Activated CD4-positive, alpha-beta T cell treated with anti-CD3 and anti-CD28 coated beads, Interleukin-2, amount 50 U/mL, for 1 hour (primary cell): ENCODE results near the gene GRM4.
"Not testable (repeated sequence)": the region's sequence is repeated elsewhere in the genome, so short reads cannot be mapped to it uniquely, and the experiment has no call there.

ENCODE experiments used
- DNase-seq: peaks from one replicate; pipeline ENCODE4 v3.0.0-alpha.2; 2020

GRM4 gene

DNA sequence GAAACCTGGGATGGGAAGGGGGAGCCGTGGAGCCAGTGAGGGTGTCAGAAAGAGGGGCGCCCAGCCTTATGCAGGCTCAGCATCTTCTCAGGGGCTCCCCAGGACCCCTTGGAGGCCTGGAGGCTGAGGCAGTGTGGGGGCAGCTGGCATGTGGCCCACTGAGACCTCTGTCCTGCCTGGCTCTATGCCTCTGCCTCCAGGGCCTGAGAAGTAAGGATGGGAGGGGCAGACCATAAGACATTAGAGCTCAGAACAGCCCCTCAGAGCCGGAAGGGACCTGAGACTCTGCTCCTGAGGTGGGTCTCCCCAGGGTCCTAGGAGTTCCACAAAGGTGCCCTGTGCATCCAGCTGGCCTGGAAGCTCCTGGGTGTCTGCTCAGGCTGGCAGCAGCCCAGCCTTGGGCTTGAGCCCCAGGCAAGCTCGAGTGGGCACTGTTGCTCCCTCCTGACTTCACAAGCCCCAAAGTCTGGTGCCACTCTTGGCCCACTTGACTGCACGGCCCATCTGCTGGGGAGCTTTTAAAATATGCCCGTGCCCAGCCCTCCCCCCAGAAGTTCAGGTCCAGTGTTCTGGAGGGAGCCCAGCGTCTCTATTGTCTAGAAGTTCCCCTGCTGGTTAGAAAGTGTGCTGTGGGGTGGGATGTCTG lies 126.8 kb downstream of the GRM4 start:
- no peak for DNase-seq

DNA sequence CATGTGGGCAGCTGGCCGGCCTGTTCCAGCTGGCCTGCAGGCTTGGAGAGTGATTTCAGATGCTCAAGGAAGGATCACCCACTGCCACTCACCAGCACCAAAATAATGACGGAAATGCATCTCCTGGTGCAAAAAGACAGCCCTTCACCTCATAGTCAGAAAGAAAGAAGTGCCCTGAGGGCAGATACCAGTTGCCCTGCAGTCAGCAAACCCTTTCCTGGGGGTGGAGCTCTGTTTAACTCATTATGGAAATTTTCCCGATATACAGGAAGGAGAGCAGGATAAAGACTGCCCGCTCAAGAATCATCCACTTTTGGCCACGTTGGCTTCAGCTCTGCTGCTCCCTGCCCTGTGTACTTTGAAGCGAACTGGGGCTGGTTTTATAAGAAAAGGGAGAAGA lies 127.9 kb downstream of the GRM4 start:
- no peak for DNase-seq

DNA sequence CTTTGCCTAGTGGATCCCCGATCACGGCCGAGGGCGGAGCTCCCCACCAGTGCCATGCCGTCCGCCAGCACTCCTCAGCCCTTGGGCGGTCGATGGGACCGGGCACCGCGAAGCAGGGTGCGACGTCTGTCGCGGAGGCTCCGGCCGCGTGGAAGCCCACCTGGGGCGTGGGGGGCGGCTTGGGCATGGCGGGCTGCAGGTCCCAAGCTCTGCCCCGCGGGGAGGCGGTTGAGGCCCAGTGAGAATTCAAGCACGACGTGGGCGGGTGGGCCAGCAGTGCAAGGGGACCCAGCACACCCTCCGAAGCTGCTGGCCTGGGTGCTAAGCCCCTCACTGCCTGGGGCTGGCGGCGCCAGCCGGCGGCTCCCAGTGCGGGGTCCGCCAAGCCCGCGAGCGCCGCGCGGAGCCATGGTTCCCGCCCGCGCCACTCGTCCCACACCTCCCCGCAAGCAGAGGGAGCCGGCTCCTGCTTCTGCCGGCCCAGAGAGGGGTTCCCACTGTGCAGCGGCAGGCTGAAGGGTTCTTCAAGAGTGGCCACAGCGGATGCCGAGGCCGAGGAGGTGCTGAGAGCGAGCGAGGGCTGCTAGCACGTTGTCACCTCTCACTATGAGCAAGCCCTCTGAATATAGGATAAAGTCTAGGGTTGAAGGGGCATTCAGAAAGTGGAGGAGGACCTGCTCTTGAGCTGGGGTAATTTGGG lies 128.6 kb downstream of the GRM4 start:
- DNase-seq: no peak

DNA sequence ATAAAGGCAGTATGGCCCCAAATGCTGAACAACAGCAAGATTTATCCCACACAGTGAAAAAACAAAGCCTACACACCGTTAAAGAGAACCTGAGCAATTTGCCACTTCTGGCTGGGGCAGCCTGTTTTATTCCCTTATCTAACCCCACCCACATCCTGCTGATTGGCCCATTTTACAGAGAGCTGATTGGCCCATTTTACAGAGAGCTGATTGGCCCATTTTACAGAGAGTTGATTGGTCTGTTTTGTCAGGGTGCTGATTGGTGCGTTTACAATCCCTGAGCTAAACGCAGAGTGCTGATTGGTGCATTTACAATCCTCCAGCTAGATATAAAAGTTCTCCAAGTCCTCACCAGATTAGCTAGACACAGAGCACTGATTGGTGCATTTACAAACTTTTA lies 129.3 kb downstream of the GRM4 start:
- not testable (repeated sequence) for DNase-seq

DNA sequence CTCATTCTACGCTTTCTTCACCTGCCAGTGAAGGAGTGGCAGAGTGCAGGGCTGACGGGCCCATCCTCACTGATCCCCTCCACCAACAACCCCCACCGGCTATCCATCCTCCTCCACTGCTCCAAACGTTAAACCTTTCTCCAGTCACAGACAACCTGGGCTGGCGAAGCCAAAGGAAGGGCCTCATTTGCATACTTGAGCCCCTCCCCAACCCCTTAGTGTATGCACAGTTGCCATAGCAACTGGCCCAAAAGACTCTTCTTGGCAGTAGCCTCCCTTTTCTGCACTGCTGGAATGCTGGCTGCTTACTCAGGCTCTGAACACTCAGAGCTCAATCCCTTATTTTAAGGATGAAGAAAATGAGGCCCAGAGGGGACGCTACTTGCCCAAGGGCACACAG lies 130.3 kb downstream of the GRM4 start:
- no peak for DNase-seq

DNA sequence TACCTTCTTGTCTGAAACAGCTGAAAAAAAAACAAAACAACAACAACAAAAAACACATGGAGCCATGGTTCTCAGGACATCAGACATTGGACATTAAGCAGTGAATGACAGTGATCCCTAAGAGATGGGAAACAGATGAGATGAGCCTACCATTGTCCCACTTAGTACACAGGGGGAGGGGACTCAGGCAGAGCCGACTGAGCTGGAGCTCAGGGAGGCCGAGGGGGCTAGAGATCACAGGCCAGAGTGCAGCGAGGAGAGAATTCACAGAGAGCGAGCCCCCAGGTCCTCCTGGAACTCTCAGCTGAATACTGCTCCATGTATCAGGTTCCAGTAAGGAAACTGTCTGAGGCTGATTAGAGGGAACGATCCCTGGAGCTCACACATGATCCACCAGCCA lies 134.6 kb downstream of the GRM4 start:
- DNase-seq: no peak

DNA sequence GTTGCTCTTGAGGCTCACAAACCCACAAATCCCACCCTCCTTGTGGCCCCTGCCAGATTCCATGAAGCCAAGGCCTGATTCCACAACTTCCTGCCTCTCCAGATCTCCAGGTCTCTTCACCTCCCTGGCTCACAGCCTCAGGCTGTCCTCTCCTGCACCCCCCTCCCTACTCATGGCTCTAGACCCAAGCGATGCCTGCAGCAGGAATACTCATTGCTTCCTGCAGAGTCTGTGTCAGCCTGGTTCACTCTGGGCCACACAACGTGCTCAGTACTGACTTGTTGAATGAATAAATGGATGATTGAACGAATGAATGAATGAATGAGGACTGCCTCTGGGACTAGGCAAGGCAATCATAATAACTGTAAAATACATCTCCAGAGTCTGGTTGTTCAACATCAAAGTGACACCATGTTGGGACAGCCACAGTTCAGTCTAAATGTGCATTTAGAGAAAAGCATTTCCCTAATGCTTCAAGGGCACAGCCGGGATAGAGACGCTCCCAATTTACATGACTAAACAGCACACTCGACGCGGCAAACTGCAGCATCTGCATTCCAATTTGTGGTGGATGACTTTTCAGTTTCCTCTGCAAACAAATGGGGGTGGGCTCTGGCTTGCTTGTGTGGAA lies 139.9 kb downstream of the GRM4 start:
- no peak for DNase-seq

DNA sequence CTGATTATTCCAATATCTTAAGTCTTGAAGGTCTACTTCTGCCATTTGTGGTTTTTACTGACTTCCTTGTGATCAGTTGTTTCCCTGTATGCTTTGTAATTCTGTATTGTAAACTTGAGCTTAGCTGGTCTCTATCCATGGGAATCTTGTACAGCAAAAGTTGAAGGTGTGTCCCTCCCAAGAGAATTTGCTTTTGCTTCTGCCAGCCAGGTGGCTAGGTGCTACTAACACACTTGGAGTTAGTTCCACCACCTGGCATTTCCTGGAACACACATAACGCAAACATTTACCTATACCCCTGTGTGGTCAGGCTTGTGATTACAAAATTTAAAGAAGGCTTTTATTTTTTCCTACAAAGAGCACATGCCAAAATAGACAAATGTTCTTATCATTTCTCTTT lies 141.2 kb downstream of the GRM4 start:
- no peak for DNase-seq

DNA sequence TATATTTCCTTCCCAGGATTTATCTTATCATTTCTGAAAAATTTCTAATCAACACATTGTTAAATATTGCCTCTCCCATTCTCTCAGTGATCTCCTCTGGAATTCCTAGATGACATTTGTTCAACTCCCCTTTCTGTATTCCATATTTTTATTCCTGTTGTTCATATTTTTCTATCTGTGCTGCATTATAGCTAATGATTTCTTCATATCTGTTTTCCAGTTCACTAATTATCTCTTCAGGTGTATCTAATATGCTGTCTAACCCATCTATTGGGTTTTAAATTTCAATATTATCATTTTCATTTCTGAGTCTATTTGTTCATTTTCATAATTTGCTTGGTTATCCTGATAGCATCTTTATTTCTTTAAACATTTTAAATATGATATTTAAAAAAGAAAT lies 141.9 kb downstream of the GRM4 start:
- DNase-seq: no peak

DNA sequence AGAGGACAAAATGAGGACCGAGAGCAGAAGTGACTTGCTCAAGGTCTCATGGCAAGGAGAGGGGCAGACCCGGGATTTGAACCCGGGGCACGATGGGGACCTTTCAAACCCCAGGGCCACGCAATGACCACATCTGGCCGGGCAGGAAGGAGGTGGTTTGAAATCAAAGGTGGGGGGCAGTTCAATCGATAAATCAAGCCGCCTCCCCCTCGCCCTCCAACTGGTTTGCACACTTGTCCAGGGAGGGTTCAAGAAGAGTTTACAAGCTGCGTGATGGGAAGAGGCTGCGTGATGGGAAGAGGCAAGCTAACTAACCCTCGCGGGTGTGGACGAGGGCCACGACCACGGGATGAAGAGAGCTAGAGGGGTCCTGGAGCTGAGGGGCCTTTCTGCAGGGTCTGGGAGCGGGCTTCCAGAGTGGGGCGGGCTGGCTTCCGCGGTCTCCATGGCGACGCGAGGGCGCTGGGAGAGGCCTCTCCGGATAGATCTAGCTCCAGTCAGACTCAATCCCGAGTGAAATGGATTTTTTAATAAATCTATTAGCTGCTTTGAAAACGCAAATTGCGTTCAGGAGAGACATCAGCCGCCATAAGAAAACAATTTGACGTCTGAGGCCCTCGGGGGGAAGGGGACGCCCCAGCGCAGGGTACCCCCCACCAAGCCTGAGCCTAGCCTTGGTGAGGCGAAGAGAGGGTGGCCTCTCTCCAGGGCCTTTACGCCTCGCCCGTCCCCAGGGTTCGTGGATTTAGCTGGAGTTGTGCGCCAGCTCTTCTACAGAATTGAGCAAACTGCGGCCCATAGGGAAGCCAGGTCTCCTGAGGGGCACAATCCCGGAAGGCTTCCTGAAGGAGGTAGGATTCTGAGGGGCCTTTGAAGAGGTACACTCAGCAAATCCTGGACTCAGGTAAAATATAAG lies 143.9 kb downstream of the GRM4 start:
- no peak for DNase-seq

DNA sequence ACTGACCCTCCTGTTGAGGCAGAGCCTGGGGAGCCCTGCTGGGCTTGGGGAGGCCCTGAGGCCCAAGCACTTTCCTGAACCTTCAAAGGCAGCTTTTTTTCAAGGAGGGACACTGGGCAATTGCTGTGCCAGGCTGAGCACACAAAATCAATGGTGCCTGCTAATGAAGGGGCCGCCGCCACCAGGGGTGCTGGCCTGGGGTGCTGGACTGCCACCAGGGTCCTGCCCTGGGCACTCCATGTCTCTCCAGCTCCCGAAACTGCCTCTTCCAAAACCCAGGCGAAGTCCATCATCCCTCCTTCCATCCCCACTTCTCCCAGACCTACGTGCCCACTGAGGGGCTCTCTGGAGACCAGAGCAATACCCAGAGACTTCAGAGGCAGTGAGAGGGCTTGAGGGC lies 145.6 kb downstream of the GRM4 start:
- DNase-seq: no peak

DNA sequence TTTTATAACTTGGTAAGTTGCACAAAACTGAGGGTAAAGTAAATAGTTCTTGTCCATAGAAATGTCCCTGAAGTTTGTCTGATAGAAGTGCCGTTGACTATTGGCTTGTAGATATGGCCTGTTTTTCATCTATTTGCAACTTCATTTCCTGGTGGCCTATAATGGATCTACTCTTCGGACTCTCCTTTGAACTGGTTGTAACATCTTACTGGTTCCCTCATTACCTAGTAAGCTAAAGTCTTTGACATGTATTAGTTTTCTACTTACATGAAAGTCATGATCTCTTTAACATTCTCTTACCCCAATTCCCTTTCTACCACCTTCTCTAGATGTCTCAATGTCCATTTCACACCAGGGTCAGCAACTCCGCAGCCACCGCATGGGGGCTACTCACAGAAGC lies 146.3 kb downstream of the GRM4 start:
- no peak for DNase-seq

DNA sequence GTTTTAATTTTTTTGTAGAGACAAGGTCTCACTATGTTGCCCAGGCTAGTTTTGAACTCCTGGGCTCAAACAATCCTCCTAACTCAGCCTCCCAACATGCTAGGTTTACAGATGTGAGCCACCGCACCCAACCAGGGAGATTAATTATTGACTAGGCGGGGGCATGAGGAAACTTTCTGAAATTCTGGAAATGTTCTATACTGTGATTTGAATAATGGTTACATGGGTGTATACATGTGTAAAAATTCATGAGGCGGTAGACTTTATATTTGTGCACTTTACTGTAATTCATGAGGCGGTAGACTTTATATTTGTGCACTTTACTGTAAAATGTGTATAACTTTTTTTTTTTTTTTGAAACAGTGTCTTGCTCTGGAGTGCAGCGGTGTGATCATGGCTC lies 147.2 kb downstream of the GRM4 start:
- no peak for DNase-seq

DNA sequence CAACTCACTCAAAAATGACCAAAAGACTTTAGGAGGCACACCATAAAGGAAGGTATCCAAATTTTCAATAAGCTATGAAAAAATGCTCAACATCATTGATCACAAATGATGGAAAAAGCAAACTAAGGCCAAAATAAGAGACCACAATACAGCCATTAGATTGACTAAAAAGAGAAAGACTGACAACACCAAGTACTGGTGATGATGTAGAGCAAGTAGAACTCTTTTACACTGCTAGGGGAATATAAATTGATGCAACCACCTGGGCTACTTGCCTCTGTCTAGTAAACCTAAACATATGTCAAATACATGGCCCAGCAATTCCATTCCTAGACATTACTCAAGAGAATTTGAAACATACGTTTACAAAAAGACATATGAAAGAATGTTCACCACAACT lies 148.6 kb downstream of the GRM4 start:
- DNase-seq: no peak

DNA sequence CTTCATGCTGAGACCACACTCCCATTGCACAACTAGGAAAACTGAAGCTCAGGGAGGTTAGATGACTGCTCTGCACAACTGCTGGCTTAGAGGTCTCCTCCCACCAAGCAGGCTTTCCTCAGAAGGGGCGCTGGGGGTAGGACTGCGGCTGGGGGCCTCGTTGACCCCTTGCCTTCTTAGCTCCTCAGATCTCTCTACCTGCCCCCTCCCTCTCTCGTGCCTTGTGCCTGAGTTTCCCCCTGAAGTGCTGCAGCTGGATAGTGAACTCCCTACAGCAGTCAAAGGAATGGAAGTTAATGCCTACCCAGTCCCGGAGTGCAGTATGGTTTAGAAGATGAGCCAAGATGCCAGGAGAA lies 149.8 kb downstream of the GRM4 start:
- no peak for DNase-seq

DNA sequence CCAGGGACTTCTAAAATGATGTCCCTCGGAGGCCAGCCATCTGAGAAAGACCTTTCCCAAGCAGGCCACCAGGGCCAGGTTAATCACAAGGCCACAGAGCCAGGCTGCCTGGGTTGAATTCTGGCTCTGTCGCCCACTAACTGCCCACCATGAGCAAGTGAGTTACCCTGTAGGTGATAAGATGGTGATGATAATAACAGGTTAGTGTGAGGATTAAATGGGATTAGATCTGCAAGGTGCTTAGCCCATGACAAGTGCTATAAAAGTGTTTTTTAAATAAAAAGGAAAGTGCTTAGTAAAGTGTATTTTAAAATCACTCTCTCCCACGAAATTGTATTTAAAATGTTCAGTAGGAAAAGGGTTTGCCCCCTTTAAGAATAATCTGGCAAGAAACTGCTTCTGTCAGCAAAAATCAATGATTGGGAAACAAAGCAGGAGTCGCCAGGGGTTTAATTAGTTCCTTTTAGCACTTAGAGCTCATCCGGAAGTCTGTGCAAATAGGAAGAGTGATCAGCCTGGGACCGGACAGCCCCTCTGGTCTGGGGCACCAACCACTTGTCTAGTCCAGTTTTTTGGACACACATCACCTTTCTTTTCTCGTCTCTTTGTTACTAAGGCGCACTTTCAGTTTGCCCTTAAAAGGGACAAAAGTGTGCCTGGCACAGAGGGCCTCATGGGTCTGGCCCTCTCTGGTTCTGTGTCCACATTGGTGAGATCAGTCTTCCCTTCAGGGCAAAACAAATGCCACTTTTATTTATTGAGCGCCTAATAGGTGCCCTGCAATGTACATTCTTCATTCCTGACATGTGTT lies 150.4 kb downstream of the GRM4 start:
- no peak for DNase-seq

DNA sequence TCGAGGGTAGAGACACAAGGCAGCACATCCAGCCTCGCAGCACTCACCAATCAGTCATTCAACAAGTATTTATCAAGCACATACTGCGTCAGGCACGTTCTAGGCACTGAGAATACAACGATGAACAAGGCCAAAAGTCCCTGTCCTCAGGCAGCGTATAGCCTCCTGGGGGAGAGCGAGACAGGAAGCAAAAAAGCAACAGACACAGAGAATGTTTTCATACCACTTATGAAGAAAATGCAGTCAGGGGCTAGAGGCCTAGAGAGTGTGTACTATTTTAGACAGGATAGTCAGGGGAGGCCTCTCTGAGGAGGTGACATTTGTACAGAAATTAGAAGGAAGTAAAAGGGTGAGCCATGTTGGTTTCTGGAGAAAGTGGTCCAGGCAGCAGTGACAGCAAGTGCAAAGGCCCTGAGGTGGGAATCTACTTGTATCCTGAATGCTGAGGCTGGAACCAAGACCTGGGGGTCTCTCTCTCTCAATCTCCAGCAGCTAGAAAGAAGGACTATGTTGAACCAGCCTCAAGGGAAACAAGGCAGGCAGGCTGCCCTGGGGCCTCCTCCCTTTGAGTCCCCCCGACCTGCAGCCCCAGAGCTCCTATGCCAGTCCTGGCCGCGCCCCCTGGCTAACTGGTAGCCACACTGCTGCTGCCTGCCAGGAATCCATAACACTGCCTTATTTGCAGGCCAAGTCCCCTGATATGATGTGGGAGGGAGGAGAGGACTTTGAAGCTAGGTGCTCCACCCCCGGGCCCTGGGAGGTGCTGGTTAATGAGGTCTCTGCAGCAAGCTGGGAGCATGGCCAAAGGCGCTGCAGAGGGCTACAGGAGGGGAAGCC lies 151.2 kb downstream of the GRM4 start:
- DNase-seq: no peak

DNA sequence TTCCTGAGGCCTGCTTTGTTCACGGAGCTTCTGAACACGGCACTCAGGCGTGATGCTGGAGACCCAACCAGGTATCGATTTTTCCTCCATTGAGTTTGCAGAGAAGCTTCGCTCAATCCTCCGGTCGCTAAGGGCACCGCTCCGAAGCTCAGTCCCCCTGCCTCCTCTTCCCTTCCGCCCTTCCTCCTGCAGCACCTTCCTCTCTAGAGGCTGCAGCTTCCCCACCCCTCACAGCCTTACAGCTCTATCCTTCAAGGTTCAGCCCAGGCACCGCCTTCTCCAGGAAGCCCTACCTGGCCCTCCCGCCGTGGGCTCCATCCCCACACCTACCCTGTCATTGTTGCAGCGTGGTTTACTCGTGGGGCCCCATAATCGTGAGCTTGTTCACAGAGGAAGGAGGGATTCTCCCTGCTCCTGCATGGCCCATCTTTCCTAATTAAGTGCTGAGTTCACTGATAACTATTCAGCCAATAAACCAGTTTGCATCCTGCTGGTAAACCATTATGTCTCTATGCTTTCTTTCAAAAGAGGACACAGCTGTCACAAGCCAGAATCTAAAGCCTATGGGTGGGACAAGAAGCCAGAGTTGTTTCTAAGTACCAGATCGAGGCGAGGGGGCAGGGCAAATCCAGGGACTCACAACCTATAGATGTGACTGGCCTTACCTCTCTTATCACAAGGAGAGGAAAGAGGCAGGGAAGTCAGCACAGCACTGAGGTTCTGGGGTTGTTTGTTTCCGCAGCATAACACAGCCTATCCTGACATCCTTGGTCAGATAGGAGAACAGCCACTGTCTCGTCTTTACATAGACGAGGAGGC lies 152.0 kb downstream of the GRM4 start:
- no peak for DNase-seq

DNA sequence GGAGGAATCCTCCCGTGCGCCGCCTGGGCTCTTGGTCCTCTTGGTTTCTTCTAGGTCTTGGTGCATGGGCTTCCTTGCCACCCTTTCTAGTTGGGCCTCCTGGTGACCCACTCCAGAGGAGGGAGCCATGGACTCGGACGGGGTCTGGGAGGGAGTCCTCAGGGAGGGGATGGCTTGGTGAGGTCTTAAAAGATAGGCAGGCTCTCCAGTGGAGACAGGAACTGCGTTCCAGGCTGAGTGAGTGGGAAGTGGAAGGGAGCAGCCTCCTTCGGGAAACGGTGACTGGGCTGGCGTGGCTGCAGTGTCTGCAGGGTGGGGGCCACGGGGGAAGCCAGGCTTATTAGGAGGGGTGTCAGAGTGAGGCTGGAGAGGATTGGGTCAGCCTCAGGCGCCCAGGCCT lies 152.8 kb downstream of the GRM4 start:
- no peak for DNase-seq

DNA sequence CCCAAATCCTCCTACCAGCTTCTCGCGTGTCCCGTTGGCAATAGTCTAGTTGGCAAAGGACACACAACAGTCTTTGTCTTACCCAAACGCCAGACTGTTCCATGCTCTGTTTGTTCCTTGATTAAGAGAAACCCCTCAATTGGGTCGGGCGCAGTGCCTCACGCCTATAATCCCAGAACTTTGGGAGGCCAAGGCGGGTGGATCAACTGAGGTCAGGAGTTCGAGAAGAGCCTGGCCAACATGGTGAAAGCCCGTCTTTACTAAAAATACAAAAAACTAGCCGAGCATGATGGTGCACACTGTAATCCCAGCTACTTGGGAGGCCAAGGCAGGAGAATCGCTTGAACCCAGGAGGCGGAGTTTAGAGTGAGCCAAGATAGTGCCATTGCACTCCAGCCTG lies 153.7 kb downstream of the GRM4 start:
- no peak for DNase-seq

DNA sequence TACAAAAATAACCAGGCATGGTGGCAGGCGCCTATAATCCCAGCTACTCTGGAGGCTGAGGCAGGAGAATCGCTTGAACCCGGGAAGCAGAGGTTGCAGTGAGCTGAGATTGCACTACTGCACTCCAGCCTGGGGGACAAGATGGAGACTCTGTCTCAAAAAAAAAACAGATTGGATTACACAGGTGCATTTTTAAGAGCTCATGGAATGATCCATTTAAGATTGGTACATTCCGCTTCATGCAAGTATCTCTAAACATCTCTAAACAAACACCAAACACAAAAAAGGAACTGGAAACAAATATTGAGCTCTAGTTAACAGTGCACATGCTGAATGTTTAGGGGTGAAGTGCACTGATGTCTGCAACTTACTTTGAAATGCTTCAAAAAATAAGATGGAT lies 154.3 kb downstream of the GRM4 start:
- DNase-seq: no peak
